GM23248 (cell line): ENCODE results near the gene PVALB.

Source experiments
- EZH2 ChIP-seq: fragments of 200-600 bp; sonication (generic); IDR thresholded peaks from 2 replicates; pipeline ENCODE4 v1.6.1; 2018; ENCODE audit warnings: antibody characterized with exemption, mild to moderate bottlenecking; ENCODE audit not compliant: insufficient read depth, poor library complexity, severe bottlenecking
- EZH2phosphoT487 ChIP-seq: fragments of 200-600 bp; sonication (generic); IDR thresholded peaks from 2 replicates; pipeline ENCODE4 v1.6.1; 2018; ENCODE audit warnings: antibody characterized with exemption, moderate library complexity, mild to moderate bottlenecking, low read depth; ENCODE audit not compliant: insufficient read depth

GRCh38 chr22:36816339-36816635 lies 548 bp downstream of the PVALB start:
- TF ChIP-seq EZH2, result no peak
- TF ChIP-seq EZH2phosphoT487, result no peak
